T follicular helper cell (primary cell): ENCODE measurements around the gene SNCAIP.
"Not testable (repeated sequence)": the region's sequence is repeated elsewhere in the genome, so short reads cannot be mapped to it uniquely, and the experiment has no call there.

Experiments
- DNase-seq: peaks from one replicate; pipeline ENCODE4 v3.0.0-alpha.2; 2020; ENCODE audit warnings: low read depth

SNCAIP gene

DNA sequence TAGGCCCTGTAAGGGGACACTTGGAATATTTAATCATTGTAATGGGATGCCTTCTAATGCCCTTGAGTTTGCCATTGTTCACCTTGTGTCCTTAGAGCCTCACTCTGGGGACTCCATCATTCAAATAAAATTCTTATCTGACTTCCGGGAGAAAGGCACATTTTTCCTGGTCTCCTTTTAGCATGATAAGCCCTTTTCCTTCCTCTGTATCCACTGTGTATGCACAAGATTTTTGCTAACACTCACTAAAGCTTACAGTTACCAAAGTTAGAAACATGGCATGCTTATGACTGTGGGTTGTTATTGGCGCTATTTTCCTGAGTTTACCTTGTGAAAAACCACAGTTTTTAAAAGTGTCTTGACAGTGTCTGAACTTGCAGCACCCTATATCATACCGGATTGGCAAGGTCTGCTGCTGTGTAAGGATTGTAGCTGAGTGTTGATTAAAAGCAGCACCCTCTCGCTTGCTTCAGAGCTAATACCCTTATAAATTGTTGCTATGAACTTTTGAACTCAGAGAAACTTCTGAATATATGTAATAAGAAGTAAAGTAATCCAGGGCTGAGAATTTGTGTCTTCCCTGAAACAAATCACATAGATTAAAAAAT is 46.4 kb downstream of the SNCAIP start:
- DNase-seq, result no peak

DNA sequence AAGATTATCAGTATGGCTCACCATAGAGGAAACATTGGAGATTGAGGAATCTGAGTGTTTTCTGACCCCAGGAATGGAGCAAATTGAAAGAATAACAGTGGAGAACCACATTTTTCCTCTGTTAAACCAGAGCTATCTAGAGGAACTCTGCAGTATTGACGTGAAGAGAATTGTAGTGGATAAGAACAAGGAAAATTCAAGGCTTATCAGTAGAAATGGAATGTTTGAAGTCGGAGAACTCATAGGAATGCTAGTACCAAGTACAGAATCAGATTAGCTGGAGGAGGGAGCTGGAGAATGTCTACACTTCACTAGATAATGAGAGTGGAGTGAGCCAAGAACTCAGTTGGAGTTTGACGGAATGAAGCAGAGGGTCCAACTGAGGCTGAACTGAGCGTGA is 50.3 kb downstream of the SNCAIP start:
- DNase-seq, result no peak

DNA sequence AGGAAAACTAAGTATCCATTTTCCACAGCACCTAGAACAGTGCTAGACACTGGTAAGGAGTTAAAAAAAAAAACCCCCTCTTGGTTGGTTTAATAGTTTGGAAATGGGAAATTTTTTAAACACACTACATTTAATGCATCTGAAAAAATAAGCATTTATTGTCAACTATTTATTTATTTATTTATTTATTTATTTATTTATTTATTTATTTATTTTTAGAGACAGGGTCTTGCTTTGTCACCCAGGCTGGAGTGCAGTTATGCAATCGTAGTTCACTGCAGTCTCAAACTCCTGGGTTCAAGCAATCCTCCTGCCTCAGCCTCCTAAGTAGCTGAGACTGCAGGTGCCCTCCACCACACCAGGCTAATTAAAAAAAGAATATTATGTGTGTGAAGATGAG is 51.6 kb downstream of the SNCAIP start:
- DNase-seq, result no peak

DNA sequence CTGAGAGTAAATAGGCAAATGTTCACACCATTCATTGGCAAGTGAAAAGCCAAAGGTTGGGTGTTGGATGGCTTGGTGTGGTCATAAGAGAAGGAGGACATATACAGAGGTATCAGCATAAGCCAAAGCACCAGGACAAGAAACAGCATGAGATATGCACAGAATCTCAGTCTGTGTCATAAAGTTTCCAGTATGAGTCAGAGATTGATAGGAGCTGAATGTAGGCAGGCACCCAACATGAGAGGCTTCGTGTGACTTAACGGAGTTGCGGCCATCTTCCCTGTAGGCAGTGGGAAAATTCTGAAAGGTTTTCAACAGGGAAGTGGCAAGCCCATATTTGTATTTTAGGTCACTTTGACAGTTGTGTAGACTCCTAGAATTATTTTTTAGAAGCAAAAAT is 54.5 kb downstream of the SNCAIP start:
- DNase-seq, result no peak

DNA sequence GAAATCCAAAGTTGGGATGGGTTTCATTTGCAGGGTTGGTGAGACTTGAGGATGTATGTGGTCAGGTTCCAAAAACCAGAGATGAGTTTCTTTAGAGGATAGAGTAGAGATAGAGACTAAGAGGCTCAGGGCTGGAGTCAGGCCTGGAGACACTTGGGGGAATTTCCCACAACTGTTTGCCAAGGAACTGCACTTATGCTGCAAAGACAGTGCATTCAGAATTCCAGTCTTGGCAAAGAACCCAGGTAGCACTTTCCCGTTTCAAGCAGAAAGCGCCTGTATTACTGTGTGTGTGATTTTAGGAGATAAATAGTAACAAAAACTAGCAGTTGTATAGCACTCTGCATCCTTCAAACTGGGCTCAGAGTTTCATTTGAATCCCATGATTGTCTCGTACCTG is 55.4 kb downstream of the SNCAIP start:
- DNase-seq, result no peak

DNA sequence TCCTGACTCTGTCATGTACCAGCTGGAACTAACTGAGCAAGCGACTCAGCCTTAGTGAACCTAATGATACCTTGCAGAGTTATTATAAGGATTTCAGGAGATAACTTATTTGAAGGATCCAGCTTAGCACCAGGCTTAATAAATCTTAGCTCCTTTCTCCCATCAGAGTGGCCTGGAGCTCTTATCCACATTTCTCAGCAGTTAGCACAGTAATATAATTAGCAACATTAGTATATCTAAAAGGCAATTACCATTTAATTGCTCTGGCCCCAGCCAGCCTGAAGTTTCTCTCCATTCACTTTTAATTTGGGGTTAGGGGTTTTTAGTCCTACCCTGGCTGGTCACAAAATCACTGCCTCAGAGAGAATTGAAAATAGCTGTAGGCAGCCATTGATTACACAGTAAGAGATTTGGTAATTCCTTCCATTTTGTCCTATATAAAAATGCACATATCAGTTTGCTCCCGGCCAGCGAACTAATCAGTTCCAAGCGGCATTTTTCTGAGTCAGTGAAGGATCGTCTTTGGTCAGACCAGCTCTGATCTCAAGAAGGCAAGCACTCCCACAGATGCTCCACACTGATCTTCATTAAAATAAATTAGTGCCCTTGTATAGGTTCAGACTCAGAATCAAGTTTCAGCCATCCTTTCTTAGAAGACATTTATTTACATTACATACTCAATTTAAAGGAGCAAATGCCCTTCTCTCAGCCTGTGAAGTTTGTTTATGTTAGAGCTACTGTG is 56.6 kb downstream of the SNCAIP start:
- no peak for DNase-seq

DNA sequence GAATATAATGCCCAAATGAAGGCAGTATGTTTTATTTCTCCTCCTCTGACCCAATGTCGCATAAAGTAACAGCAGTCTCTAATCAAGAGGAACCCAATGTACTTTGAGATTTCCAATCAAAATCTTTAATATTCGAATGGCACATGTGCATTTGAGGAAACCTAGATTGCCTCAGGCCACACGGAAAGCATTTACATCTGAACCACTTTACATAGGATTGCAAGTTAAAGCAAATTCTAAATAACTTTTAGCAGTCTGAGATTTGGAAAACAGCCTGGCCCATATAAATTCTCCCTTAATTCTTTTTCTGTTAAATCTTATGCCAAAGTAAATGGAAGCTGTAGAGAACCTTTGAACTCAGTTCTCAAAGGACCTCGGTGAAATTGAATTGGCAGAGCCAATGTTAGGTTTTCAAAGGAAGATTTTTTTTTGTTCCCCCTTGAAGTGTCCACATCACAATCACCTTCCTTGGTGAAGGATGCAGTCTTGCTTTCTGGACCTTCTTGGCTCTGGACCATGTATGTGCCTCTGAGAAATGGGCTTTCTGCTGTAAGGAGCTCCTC is 57.3 kb downstream of the SNCAIP start:
- DNase-seq, result no peak

DNA sequence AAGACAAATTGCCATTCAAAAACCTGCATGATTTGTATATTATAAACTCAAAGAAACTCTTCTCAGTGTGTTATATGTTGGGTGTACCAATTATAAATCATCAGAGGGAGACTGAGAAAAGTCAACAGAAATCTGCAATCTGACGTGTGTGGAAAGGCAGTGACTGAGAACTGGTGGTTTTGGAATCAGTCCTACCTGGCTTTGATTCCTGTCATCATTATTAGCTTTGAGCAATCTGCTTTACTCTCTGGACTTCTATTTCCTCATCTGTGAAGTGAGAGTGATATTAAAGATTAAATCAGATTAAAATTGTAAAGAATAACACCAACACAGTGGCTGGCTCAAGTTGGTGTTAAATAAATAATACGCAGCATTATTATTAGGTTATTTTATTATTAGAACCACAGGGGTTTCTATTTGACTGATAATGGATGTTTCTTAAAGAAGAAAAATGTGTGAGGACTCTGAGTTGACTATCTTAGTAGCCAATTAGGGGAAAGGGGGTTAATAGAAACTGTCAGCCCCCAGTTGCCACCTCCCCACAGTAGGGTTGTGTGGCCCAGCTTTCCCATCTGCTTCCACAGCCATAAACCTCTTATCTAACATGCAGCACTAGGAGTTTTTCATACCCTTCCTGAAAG is 59.6 kb downstream of the SNCAIP start:
- no peak for DNase-seq

DNA sequence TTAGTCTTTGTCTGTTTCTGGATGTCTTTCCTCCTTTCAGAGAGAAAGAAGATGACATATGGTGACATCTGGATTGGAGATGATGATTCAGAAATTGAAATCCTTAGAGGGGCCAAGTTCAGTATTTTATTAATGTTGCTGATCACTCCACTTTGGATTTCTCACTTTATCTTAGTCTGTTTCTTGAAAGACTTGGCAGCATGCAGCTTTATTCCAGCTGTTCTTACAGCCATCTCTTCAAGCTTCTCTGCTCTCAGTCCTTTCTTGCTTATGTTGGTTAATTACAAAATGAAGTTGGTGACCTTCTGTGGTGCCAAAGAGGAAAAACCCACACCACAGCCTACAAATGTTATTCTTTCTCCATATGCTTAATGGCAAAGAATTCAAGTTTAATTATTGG is 62.1 kb downstream of the SNCAIP start:
- no peak for DNase-seq

DNA sequence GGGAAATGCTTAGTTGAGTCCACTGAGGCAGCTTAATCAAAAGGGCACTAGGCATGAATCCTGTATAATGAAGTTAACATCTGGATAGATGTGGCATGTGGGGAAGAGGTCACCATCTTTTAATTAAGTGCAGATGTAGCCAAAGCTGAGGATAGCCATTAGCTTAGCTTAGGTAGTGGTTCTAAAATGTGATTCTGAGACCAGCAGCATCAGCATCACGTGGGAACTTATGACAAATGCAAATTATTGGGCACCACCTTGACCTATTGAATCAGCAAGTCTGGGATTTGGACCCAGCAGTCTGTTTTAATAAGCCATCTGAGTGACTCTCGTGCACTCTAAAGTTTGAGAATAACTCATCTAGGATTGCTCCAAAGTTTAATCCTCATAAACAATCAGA is 63.8 kb downstream of the SNCAIP start:
- no peak for DNase-seq

DNA sequence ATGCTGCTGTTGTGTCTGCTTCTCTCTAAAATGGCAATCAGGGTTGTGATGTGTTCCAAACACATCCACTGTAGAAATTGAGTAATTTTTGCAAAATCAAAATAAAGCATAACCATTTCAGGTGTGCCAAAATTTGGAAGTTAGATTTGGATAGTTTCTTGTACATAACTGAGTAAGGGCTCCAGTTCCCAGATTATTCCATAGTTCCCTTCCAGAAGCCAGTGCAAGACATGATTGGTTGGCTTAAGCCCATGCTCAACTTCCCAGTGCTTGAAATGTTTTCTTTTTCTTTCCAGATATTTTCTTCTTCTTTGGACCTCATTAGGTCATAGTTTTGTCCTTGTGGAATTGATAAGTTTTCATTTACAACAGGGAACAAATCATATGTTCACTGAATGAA is 64.2 kb downstream of the SNCAIP start:
- DNase-seq, result no peak

DNA sequence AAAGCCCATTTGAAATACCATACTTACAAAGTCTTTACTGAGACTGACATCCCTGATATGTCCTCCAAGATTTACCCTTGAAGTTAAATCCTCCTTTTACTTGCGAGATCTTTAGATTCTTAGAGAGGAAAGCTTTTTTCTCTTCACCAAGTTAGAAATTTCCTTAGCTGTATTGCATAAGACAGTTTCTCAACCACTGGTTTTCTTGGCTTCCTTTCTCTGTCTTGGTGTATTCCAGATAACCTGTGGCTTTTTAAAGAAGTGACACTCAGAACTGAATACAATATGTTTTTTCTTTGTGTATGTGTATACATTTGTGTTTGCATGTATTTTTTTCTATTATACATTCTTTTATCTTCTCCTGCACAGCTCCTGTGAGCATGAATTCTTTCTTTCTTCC is 65.0 kb downstream of the SNCAIP start:
- DNase-seq, result no peak

DNA sequence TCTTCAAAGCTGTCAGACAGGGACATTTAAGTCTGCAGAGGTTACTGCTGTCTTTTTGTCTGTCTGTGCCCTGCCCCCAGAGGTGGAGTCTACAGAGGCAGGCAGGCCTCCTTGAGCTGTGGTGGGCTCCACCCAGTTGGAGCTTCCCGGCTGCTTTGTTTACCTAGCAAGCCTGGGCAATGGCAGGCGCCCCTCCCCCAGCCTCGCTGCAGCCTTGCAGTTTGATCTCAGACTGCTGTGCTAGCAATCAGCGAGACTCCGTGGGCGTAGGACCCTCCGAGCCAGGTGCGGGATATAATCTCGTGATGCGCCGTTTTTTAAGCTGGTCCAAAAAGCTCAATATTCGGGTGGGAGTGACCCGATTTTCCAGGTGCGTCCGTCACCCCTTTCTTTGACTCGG is 70.9 kb downstream of the SNCAIP start:
- DNase-seq, result not testable (repeated sequence)

DNA sequence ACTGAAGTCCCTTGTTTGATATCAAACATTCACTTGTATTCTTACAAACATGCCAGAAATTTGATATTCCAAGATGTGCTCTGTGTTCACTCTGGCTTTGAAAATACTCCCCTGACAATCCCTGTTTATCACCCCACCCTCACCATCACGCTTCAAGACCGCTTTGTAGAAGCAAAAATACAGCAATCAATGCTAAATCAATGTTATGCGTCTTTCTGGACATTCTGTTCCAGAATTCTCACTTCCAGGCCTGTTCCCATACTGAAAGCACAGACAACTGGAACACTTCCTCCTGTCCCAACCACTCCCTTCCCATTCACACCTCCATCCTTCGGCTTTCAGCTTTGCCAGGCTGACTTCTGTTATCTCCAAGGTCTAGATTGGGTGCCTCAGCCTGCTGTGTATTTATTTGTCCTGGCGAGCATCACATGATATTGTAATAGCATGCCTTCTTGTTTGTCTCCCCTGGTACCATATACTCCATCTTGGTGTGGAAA is 72.8 kb downstream of the SNCAIP start:
- no peak for DNase-seq

DNA sequence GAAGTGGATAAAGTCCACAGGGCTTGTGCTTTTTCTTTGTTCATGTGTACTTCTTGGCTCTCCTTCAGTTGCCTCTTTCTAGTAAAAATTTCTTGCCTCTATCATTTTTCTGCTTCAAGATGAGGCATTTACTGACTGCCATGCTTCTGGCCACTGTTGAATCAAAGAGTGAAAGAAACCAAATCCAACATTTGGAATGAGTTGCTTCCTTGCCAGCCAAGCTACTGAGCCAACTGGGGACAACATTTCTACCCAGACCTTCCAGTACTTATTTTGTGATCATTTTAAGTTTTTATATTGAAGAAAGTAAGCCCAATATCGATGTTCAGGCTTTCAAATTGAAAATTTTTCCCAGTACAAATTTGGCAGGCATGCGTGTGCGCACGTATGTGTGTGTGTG is 73.2 kb downstream of the SNCAIP start:
- DNase-seq, result no peak

DNA sequence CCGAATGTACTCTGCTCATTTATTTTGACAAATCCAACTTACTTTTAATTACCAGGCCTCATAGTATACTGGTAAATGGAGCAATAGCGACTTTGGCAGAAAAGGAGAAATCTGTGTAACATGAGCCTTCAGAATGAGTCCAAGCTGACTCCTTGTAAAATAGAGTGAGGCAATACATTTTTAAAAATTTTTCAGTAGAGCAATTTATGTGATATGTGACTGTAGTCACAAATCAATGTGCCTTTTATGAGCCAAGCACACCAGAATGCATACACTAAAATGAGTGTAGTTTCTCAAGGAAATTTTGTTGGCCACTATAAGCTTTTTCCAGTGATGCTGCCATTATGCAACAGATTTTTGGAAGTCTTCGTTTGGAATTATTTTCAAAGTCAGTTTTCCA is 73.8 kb downstream of the SNCAIP start:
- no peak for DNase-seq

DNA sequence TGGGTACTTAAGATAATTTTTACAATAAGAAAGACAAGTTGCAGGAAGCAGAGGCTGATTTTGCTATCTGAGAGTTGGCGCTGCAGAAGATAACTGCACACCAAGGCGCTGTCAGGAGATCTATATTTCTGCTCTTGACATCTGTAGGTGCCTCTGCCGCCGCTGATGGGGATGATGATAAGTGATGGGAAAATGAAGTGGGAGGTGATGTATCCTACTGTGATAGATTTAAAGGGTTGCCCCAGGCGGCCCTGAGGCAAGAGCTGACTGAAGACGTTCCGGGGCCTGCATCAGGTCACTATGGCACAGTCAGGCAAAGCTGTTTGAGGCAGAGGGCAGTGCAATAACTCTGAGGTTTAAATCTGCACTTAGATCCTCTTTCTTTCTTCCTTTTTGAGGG is 78.1 kb downstream of the SNCAIP start:
- no peak for DNase-seq

DNA sequence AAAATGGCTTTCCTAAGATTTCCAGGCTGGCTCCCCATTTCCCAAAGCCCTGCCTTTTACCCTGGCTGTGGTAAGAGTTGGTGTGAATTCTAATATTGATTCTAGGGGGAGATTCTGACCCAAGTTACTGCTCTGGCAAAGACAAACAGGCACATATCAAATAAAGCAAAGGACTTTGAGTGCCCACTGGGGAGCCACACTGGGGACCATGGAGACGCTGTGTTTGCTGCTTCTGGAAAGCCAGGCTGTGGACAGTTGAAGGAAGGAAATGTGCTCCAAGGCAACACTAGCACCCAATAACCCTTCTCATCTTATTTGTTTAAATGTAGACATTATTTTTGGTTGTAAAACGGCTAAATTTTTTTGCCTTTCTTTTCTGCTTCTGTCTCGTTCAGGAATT is 78.7 kb downstream of the SNCAIP start:
- no peak for DNase-seq

DNA sequence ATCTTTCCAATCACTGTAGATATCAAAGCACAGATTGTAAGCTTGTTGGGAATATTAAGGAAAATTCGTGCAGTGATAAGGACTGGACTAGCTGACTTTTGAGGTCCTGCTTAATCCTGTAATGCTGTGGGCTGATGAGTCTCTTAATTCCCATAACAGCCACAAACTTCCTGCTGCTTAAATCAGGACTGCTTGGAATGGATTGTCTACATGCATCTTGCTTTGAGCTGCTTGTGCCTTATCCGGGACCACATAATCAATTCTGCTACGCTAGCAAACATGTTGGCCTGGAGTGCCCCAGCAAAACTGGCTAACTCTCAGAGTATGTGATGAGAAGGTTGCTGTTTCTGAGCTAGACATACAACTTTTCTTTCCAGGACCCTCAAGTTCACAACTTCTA is 79.6 kb downstream of the SNCAIP start:
- no peak for DNase-seq

DNA sequence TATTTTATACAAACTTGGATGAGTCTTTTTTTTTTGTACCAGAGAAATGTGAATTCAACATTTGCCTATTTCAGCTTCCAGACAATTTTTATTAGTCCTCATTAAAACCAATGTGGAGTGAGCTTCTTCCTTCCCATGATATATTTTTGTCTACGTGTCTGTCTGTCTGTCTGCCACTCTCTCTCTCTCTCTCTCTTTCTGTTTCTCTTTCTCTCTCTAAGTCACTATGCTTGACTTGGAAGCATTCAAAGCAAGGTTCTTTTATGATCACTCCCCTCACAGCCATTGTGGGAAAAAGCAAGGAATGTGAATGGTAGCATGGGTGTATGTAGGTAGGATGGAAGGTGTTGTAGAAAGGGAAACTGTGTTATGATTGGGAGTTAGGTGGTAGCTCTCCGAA is 80.2 kb downstream of the SNCAIP start:
- no peak for DNase-seq

DNA sequence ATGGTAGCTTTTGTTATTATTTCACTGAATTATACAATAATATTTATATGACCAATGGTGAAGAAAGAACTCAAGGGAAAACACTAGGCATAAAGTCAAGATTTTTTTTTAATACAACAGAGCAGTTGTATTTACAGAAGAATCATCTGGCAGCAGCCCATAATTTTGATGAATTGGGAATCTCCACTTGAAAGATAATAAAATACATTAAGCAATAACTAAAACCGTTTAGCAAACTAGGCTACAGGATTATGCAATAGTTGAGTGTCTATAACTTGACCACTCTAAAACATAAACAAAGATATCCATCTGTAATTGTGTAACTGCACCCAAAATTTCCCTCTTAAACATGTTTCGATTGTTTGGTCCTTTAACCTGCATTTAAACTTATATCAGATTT is 80.8 kb downstream of the SNCAIP start:
- no peak for DNase-seq

DNA sequence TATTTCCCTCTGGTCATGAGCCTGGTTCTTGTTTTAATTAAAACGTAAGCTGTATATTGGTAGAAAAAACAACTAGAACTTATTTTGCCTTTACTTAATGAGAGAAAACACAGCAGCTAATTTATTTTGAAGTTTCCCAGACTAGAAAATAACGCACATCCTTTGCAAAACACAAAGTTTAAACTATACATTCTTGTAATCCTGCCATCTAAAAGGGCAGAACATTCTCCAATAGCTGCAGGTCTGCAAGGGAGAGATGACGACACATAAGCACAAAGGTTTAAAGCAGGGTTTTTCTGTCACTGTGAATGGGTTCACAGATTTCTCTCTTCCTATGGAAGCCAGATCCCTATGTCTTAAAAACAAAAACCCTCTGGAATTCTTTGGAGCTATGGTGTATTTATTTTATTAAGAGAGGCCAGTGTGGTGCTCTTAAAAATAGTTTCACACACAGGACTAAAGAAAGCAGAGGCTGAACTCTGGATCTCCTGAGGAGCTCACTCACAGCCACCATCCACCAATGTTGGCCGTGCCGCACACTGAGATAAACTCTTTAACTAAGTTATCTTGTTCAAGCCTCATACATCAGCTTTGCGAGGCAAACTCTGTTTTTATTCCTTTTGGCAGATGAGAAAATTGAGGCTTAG is 82.4 kb downstream of the SNCAIP start:
- DNase-seq, result no peak

DNA sequence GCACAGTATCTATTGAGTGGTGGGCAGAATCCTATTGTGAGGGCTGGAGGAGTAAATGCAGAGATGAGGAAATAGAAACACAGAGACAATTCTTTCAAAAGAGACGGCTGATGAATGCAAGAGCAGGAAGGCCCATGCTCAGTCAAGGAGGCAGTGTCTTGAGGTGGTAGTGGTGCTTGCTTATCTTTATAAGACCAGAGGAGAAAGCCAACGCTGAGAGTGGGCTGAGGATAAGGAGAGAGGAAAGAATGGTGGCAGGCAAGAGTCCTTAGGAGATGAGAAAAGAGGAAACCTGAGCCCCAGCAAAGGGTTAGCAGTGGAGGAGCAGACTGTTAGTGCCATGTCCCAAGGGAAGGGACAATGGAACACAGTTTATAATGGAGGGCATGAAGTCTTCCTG is 86.0 kb downstream of the SNCAIP start:
- no peak for DNase-seq
